HUDEP-2 (cell line): ENCODE data around the gene KCNJ1.

ENCODE experiments used
- DNase-seq, 76 experiments: peaks; one replicate each; lab custom pipeline; 2025; ENCODE audit not compliant: unreplicated experiment in 76 of 76; lab: John Stamatoyannopoulos, UW

The KCNJ1 gene

GRCh38 chr11:128884703-128885338 is 17.7 kb upstream of the KCNJ1 start:
- DNase-seq, result peak in 41 of 76 experiments; percentile 5 to 69 (median 38)

GRCh38 chr11:128884054-128884453 is 17.0 kb upstream of the KCNJ1 start:
- no peak for DNase-seq

- no peak for DNase-seq
Observed at GRCh38 chr11:128882451-128882850, 15.4 kb upstream of the KCNJ1 start.

GRCh38 chr11:128881221-128881620 is 14.1 kb upstream of the KCNJ1 start:
- no peak for DNase-seq

GRCh38 chr11:128879817-128880216 is 12.7 kb upstream of the KCNJ1 start:
- no peak for DNase-seq

GRCh38 chr11:128878455-128878854 is 11.4 kb upstream of the KCNJ1 start:
- no peak for DNase-seq

- DNase-seq, result no peak
Observed at GRCh38 chr11:128877726-128878125, 10.6 kb upstream of the KCNJ1 start.

- no peak for DNase-seq
Observed at GRCh38 chr11:128876133-128876650, 9.1 kb upstream of the KCNJ1 start.

GRCh38 chr11:128874427-128874826 is 7.3 kb upstream of the KCNJ1 start:
- no peak for DNase-seq

GRCh38 chr11:128872594-128872993 is 5.5 kb upstream of the KCNJ1 start:
- DNase-seq, result no peak

GRCh38 chr11:128872094-128872493 is 5.0 kb upstream of the KCNJ1 start:
- no peak for DNase-seq

- no peak for DNase-seq
Observed at GRCh38 chr11:128871168-128871610, 4.1 kb upstream of the KCNJ1 start.

- peak in 1 of 76 experiments; percentile 1 for DNase-seq
Observed at GRCh38 chr11:128868841-128869671, 2.0 kb upstream of the KCNJ1 start.

- DNase-seq, result no peak
Observed at GRCh38 chr11:128865490-128865889, 1.6 kb downstream of the KCNJ1 start.

GRCh38 chr11:128862908-128863660 is 4.0 kb downstream of the KCNJ1 start:
- DNase-seq, result no peak

GRCh38 chr11:128862406-128862805 is 4.7 kb downstream of the KCNJ1 start:
- no peak for DNase-seq

- DNase-seq, result no peak
Observed at GRCh38 chr11:128860571-128861361, 6.3 kb downstream of the KCNJ1 start.

- peak in 51 of 76 experiments; percentile 1 to 72 (median 22) for DNase-seq
Observed at GRCh38 chr11:128859563-128860441, 7.3 kb downstream of the KCNJ1 start.

GRCh38 chr11:128857341-128857740 is 9.8 kb downstream of the KCNJ1 start:
- DNase-seq, result no peak
